Activated B cell treated with CpG ODN at 0.5 μM for 24 hours (primary cell): ENCODE data around the gene MGAT4B. TPM values are rescaled to one million over a fixed set of nuclear protein-coding genes. Genes with fewer than 3 reads are reported as not detected.

ENCODE experiments used
- ATAC-seq: fragments of 200-7000 bp; cut with Tn5 transposase; one replicate; pipeline ENCODE4 v1.10.0; 2021; ENCODE audit warnings: low read depth, mild to moderate bottlenecking, moderate library complexity
- CTCF ChIA-PET: fragments of 350-600 bp; sonication (Branson Sonifier 250); formaldehyde crosslinking; loops from one replicate; lab custom pipeline; 2021; ENCODE audit warnings: antibody characterized with exemption; lab: Charles Lee
- POLR2A ChIA-PET: fragments of 350-600 bp; sonication (Branson Sonifier 250); formaldehyde crosslinking; loops from one replicate; lab custom pipeline; 2021; ENCODE audit warnings: antibody characterized with exemption; lab: Charles Lee
- DNase-seq: peaks from one replicate; pipeline ENCODE4 v3.0.0; 2022
- H3K27ac Mint-ChIP-seq: one replicate; pipeline ENCODE4 v1.8.0; 2020; ENCODE audit warnings: mixed read lengths
- H3K27me3 Mint-ChIP-seq: one replicate; pipeline ENCODE4 v1.8.0; 2021; ENCODE audit warnings: mixed read lengths
- H3K36me3 Mint-ChIP-seq: one replicate; pipeline ENCODE4 v1.8.0; 2021; ENCODE audit warnings: low read depth, mixed read lengths
- H3K4me1 Mint-ChIP-seq: one replicate; pipeline ENCODE4 v1.8.0; 2021; ENCODE audit warnings: mixed read lengths
- H3K4me3 Mint-ChIP-seq: one replicate; pipeline ENCODE4 v1.8.0; 2020; ENCODE audit warnings: mild to moderate bottlenecking, mixed read lengths
- H3K9me3 Mint-ChIP-seq: one replicate; pipeline ENCODE4 v1.8.0; 2020; ENCODE audit warnings: mixed read lengths
- CTCF ChIP-seq: fragments of 200-600 bp; IDR thresholded peaks from one replicate; pipeline ENCODE4 v1.8.0; 2022; ENCODE audit warnings: antibody characterized with exemption, mild to moderate bottlenecking
- intact Hi-C: fragments of 100-400 bp; cut with micrococcal nuclease; formaldehyde crosslinking; loops from one replicate; pipeline ENCODE4 v1.15.1; 2024
- total RNA-seq: library from RNA; stranded (reverse); gene quantifications from 2 replicates; pipeline ENCODE4 v1.2.3, GENCODE V29; 2022

The MGAT4B gene
- total RNA-seq, 1 donor from 2014 or later, result 85.3 TPM

GRCh38 chr5:179762781-179763176 lies 43.9 kb downstream of the MGAT4B start:
- Mint-ChIP-seq H3K27me3 (no peaks in the 10 kb centered on the region), H3K4me3 (no peak overlapping the region), H3K9me3 (no peaks in the 10 kb centered on the region), H3K36me3 (peaks cover 35% of the 10 kb centered on the region), H3K4me1 (peaks cover 51% of the 10 kb centered on the region), H3K27ac (peak overlapping the region; percentile 50)
- no peak for TF ChIP-seq CTCF
- no peak for ATAC-seq
- CTCF ChIA-PET, result interaction anchor here (1.0 to 2.4 kb wide), 17 partner anchors 9 to 553 kb away, joined by 3 to 11 read pairs (median 5); partner anchors contain the start of genes LTC4S and MAML1
- intact Hi-C loops, result loop anchor here (1.0 to 2.0 kb wide), 7 partner anchors 30 to 328 kb away; partner anchors contain the start of genes MAML1, MRNIP and SQSTM1
- POLR2A ChIA-PET, result interaction anchor here (1.1 to 2.4 kb wide), 2 partner anchors 30 to 62 kb away, joined by 3 to 9 read pairs; partner anchors contain the start of gene MAML1
- DNase-seq, result no peak

- Mint-ChIP-seq H3K27ac (peak overlapping the region; percentile 50), H3K4me1 (peaks cover 51% of the 10 kb centered on the region), H3K36me3 (peaks cover 29% of the 10 kb centered on the region), H3K9me3 (no peaks in the 10 kb centered on the region), H3K4me3 (no peak overlapping the region), H3K27me3 (no peaks in the 10 kb centered on the region)
- TF ChIP-seq CTCF, result no peak
- ChIA-PET CTCF (interaction anchor here (1.0 to 2.4 kb wide), 14 partner anchors 8 to 553 kb away, joined by 3 to 11 read pairs (median 5); partner anchors contain the start of genes LTC4S and MAML1), POLR2A (interaction anchor here (0.8 to 2.4 kb wide), 3 partner anchors 30 to 140 kb away, joined by 3 to 9 read pairs (median 3); partner anchors contain the start of gene MAML1)
- no peak for DNase-seq
- ATAC-seq, result peak; percentile 81
- intact Hi-C loops, result loop anchor here (2.0 kb wide), 2 partner anchors 29 to 59 kb away; partner anchors contain the start of genes MAML1 and SQSTM1
These were observed 44.4 kb downstream of the MGAT4B start for GRCh38 chr5:179762079-179762780.

- intact Hi-C loops, result no loop called here
- no peaks in the 10 kb centered on the region for H3K9me3 Mint-ChIP-seq
- ChIA-PET CTCF (no interaction called here), POLR2A (interaction anchor here (1.0 kb wide), 1 partner anchor 60 kb away, joined by 3 read pairs; no protein-coding TSS in a partner anchor)
- TF ChIP-seq CTCF, result no peak
- peaks cover 15% of the 10 kb centered on the region for H3K36me3 Mint-ChIP-seq
- no peak overlapping the region for H3K4me3 Mint-ChIP-seq
- no peak for DNase-seq
- ATAC-seq, result no peak
- H3K27me3 Mint-ChIP-seq, result no peaks in the 10 kb centered on the region
- peak overlapping the region; percentile 21 for H3K27ac Mint-ChIP-seq
- H3K4me1 Mint-ChIP-seq, result peaks cover 50% of the 10 kb centered on the region
These were observed 46.8 kb downstream of the MGAT4B start for GRCh38 chr5:179759581-179760551.

GRCh38 chr5:179758955-179759354 lies 47.7 kb downstream of the MGAT4B start:
- intact Hi-C loops, result no loop called here
- POLR2A ChIA-PET, result no interaction called here
- ATAC-seq (no peak), DNase-seq (no peak)
- H3K36me3 Mint-ChIP-seq, result peaks cover 15% of the 10 kb centered on the region
- no peak for TF ChIP-seq CTCF
- H3K27me3 Mint-ChIP-seq, result no peaks in the 10 kb centered on the region
- H3K4me1 Mint-ChIP-seq, result peaks cover 59% of the 10 kb centered on the region
- no peaks in the 10 kb centered on the region for H3K9me3 Mint-ChIP-seq
- no peak overlapping the region for H3K4me3 Mint-ChIP-seq
- no peak overlapping the region for H3K27ac Mint-ChIP-seq
- CTCF ChIA-PET, result no interaction called here
